Hippocampal formation (tissue), 2 donors: ENCODE data around the gene CWF19L1.

Experiments
- DNase-seq, 2 donors: peaks; one replicate each; lab custom pipeline; 2025; lab: John Stamatoyannopoulos, UW

CWF19L1 gene

GRCh38 chr10:100253041-100253440 is 14.4 kb downstream of the CWF19L1 start:
- DNase-seq, result no peak

- no peak for DNase-seq
These were observed 18.6 kb downstream of the CWF19L1 start for GRCh38 chr10:100248820-100249219.

GRCh38 chr10:100245484-100246220 is 21.8 kb downstream of the CWF19L1 start:
- no peak for DNase-seq

GRCh38 chr10:100239851-100240250 is 27.6 kb downstream of the CWF19L1 start:
- DNase-seq, result no peak

GRCh38 chr10:100238429-100238828 is 29.0 kb downstream of the CWF19L1 start:
- DNase-seq, result no peak

- DNase-seq, result no peak
These were observed 35.3 kb downstream of the CWF19L1 start for GRCh38 chr10:100232101-100232500.

- no peak for DNase-seq
These were observed 37.5 kb downstream of the CWF19L1 start for GRCh38 chr10:100229819-100230422.

- no peak for DNase-seq
These were observed 43.6 kb downstream of the CWF19L1 start for GRCh38 chr10:100223879-100224278.

- DNase-seq, result no peak
These were observed 44.9 kb downstream of the CWF19L1 start for GRCh38 chr10:100222529-100222928.

GRCh38 chr10:100216006-100216405 is 51.4 kb downstream of the CWF19L1 start:
- no peak for DNase-seq

- no peak for DNase-seq
These were observed 58.1 kb downstream of the CWF19L1 start for GRCh38 chr10:100209303-100209702.

GRCh38 chr10:100208276-100208675 is 59.2 kb downstream of the CWF19L1 start:
- no peak for DNase-seq

- no peak for DNase-seq
These were observed 63.1 kb downstream of the CWF19L1 start for GRCh38 chr10:100204370-100204769.

- DNase-seq, result no peak
These were observed 65.9 kb downstream of the CWF19L1 start for GRCh38 chr10:100201549-100201948.

GRCh38 chr10:100194711-100195110 is 72.7 kb downstream of the CWF19L1 start:
- no peak for DNase-seq

- DNase-seq, result no peak
These were observed 75.1 kb downstream of the CWF19L1 start for GRCh38 chr10:100192350-100192749.

- DNase-seq, result no peak
These were observed 80.9 kb downstream of the CWF19L1 start for GRCh38 chr10:100186253-100187212.

GRCh38 chr10:100185364-100186252 is 81.8 kb downstream of the CWF19L1 start, which contains the start of gene ERLIN1:
Gene ERLIN1, minus strand, starts transcription at chr10:100186029. Its CDS starts 403 bp downstream, at chr10:100185626.
- peak; percentile 84 to 87 for DNase-seq

- no peak for DNase-seq
These were observed 82.6 kb downstream of the CWF19L1 start for GRCh38 chr10:100184840-100185239.

GRCh38 chr10:100184426-100184825 is 83.0 kb downstream of the CWF19L1 start:
- no peak for DNase-seq

GRCh38 chr10:100183481-100183880 is 84.0 kb downstream of the CWF19L1 start:
- no peak for DNase-seq
